Lower lobe of right lung (tissue), 2 donors: ENCODE measurements around the gene XRCC3. TPM values are rescaled to one million over a fixed set of nuclear protein-coding genes. Genes with fewer than 3 reads are reported as not detected.

Experiments used
- ATAC-seq, 2 donors: fragments of 200-7000 bp; cut with Tn5 transposase; one replicate each; pipeline ENCODE4 v1.9.1; 2020 to 2022; ENCODE audit warnings: mild to moderate bottlenecking in 2 of 2, moderate library complexity in 2 of 2
- DNase-seq: peaks from one replicate; pipeline ENCODE4 v3.0.0-alpha.2; 2020
- H3K27ac ChIP-seq: fragments of 200-600 bp; one replicate; pipeline ENCODE4 v1.8.0; 2022
- H3K27me3 ChIP-seq: fragments of 200-600 bp; one replicate; pipeline ENCODE4 v1.8.0; 2022; ENCODE audit warnings: low read depth
- H3K36me3 ChIP-seq: fragments of 200-600 bp; one replicate; pipeline ENCODE4 v1.8.0; 2022; ENCODE audit warnings: mild to moderate bottlenecking
- H3K4me1 ChIP-seq: fragments of 200-600 bp; one replicate; pipeline ENCODE4 v1.8.0; 2022
- H3K4me3 ChIP-seq: fragments of 200-600 bp; one replicate; pipeline ENCODE4 v1.8.0; 2022; ENCODE audit warnings: mild to moderate bottlenecking
- H3K9me3 ChIP-seq: fragments of 200-600 bp; one replicate; pipeline ENCODE4 v1.8.0; 2022
- intact Hi-C: fragments of 100-400 bp; cut with DNase I; formaldehyde crosslinking; loops from one replicate; pipeline ENCODE4 v1.11.0; 2022
- long read RNA-seq: library from polyadenylated mRNA; unstranded; transcript quantifications from one replicate; pipeline ENCODE4 v2.0.0, GENCODE V29; 2021
- total RNA-seq: library from RNA; stranded (reverse); fragmentation: NEBNext Ultra II Directional; extraction: Animal tissue kit (Norgen Biotek cat#: 25700); gene quantifications from one replicate; pipeline ENCODE4 v1.2.1, GENCODE V29; 2021
- TF ChIP-seq, protein P1 (sequence below): fragments of 200-600 bp; IDR thresholded peaks from one replicate; pipeline ENCODE4 v1.8.0; 2022; ENCODE audit warnings: antibody characterized with exemption, mild to moderate bottlenecking
- donor health status: DM: no; HTN: yes; CAD: no; lungs with severe emphysema.

The XRCC3 gene
- 5.0 TPM for total RNA-seq
- long read RNA-seq, partial matches to known transcripts = 3 of 12 reads
- long read RNA-seq, other reads (novel, unspliced or antisense) = 6 of 12 reads

DNA sequence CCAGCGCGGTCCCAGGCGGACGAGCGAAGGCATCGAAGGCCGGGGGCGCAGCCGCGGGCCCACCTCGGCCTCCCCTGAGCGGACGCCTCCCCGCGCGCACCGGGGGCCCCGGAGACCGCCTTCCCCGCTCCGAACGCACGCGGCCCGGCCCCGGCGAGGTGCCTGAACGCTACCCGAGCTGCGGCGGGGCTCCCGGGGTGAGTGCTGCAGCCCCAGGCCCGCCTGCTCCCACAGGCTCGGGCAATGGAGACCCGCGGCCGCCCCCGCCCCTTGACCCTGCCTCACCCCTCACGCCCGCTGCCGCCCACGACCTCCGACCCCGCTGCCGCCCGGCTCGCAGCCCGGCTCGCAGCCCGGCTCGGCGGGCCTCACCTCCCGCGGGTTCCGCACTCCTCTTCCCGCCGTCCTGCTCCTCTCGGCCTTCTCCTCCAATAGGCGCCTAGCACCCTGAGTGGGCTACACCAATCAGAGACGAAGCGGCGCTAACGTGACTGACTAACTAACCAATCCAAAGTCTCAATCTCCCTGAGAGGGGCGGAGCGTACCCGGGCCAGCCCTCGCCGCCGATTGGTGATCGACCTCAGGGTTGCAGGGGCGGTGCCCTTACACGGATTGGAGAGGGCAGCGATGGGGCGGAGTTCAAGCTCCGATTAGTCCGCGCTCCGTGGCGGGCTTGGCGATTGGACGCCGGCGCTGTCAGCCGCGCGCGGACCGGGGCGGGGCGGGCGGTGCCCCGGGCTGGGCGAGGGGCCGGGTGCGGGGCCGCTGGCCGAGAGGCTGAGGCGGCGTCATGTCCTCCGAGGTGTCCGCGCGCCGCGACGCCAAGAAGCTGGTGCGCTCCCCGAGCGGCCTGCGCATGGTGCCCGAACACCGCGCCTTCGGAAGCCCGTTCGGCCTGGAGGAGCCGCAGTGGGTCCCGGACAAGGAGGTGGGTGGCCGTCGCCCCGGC is at the start of gene XRCC3, which contains the start of gene ZFYVE21:
XRCC3 (minus strand) TSS at position 400 of the 949 bp plus-strand sequence. CDS start 4,364 bp downstream, outside the sequence.
ZFYVE21 (plus strand) TSS at position 759 of the 949 bp plus-strand sequence; CDS start at position 791, 32 bp downstream.
- intact Hi-C loops = no loop called here
- no peaks in the 10 kb centered on the region for H3K36me3 ChIP-seq
- ATAC-seq (peak; percentile 97), DNase-seq (peak; percentile 100)
- no peaks in the 10 kb centered on the region for H3K9me3 ChIP-seq
- H3K27me3 ChIP-seq = no peaks in the 10 kb centered on the region
- H3K4me3 ChIP-seq = peak within 1 kb of the TSS; percentile 86
- TF ChIP-seq, protein P1, sequence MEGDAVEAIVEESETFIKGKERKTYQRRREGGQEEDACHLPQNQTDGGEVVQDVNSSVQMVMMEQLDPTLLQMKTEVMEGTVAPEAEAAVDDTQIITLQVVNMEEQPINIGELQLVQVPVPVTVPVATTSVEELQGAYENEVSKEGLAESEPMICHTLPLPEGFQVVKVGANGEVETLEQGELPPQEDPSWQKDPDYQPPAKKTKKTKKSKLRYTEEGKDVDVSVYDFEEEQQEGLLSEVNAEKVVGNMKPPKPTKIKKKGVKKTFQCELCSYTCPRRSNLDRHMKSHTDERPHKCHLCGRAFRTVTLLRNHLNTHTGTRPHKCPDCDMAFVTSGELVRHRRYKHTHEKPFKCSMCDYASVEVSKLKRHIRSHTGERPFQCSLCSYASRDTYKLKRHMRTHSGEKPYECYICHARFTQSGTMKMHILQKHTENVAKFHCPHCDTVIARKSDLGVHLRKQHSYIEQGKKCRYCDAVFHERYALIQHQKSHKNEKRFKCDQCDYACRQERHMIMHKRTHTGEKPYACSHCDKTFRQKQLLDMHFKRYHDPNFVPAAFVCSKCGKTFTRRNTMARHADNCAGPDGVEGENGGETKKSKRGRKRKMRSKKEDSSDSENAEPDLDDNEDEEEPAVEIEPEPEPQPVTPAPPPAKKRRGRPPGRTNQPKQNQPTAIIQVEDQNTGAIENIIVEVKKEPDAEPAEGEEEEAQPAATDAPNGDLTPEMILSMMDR = no peak
- peak within 1 kb of the TSS; percentile 87 for H3K27ac ChIP-seq
- H3K4me1 ChIP-seq = peaks cover 60% of the 10 kb centered on the region

DNA sequence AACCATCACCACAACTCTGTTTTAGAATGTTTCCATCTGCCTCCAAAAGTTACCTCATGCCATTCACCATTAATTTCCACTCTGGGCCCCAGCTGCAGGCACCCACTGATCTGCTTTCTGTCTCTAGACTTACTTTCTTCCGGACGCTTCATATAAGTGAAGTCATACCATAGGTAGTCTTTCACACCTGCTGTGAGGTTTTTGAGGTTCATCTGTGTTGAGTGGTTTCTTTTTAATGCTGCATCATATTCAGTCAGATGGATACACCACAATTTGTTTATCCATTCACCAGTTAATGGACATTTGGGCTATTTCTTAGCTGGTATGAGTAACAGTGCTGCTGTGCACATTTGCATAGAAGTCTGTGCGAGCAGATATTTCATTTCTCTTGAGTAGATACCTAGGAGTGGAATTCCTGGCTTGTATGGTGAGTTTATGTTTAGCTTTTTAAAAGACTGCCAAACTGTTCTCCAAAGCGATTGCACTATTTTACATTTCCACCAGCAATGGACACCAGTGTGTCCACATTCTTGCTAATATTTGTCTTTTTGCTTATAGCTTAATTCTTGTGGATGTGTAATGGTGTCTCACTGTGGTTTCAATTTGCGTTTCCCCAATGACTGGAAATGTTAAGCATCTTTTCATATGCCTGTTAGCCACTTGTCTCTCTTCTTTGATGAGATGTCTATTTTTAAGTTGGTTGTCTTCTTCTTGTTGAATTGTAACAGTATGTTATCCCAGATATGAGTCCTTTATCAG is 48.7 kb upstream of the XRCC3 start:
- Histone ChIP-seq H3K36me3 (peaks cover 16% of the 10 kb centered on the region), H3K9me3 (no peaks in the 10 kb centered on the region), H3K4me1 (no peaks in the 10 kb centered on the region), H3K27me3 (no peaks in the 10 kb centered on the region), H3K4me3 (no peak overlapping the region), H3K27ac (no peak overlapping the region)
- intact Hi-C loops = no loop called here
- TF ChIP-seq, protein P1 = no peak
- ATAC-seq (no peak), DNase-seq (no peak)

DNA sequence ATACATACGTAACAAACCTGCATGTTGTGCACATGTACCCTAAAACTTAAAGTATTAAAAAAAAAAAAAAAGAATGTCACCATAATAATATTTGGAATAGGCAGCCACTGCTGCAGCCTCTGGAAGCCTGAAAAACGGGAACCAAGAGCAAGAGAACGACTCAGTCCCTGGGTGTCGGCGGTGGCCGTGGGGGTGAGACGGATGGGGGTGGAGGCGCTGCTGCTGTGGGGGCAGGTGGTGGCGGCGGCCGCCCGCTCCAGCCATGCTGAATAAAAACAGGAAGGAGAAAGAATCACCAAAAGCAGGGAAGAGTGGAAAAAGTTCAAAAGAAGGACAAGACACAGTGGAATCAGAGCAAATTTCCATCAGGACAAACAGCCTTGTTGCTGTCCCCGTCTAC is 47.3 kb upstream of the XRCC3 start:
- intact Hi-C loops = no loop called here
- Histone ChIP-seq H3K27ac (no peak overlapping the region), H3K9me3 (no peaks in the 10 kb centered on the region), H3K27me3 (no peaks in the 10 kb centered on the region), H3K4me1 (no peaks in the 10 kb centered on the region), H3K4me3 (no peak overlapping the region), H3K36me3 (peaks cover 17% of the 10 kb centered on the region)
- ATAC-seq = no peak
- TF ChIP-seq, protein P1 = no peak
- no peak for DNase-seq

DNA sequence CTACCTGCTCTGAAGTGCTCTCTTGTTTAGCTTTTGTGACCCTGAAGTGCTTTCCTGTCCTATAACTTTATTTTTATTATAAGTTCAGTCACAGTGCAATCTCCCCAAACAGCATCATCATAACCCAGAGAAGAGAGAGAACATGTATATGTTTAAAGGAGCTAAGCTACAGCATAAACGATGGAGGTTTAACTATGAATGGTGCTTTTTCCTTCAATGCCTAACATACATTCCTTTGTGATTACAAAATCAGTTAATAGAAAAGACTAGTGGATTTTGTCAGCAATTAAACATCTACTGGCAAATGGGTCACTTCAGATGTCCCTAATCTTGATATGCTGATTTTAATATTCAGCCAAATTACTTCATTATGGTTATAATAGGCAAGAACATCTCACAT is 46.8 kb upstream of the XRCC3 start:
- intact Hi-C loops = no loop called here
- ATAC-seq (no peak), DNase-seq (no peak)
- Histone ChIP-seq H3K27ac (no peak overlapping the region), H3K36me3 (peaks cover 22% of the 10 kb centered on the region), H3K4me3 (no peak overlapping the region), H3K27me3 (no peaks in the 10 kb centered on the region), H3K9me3 (no peaks in the 10 kb centered on the region), H3K4me1 (no peaks in the 10 kb centered on the region)
- TF ChIP-seq, protein P1 = no peak

DNA sequence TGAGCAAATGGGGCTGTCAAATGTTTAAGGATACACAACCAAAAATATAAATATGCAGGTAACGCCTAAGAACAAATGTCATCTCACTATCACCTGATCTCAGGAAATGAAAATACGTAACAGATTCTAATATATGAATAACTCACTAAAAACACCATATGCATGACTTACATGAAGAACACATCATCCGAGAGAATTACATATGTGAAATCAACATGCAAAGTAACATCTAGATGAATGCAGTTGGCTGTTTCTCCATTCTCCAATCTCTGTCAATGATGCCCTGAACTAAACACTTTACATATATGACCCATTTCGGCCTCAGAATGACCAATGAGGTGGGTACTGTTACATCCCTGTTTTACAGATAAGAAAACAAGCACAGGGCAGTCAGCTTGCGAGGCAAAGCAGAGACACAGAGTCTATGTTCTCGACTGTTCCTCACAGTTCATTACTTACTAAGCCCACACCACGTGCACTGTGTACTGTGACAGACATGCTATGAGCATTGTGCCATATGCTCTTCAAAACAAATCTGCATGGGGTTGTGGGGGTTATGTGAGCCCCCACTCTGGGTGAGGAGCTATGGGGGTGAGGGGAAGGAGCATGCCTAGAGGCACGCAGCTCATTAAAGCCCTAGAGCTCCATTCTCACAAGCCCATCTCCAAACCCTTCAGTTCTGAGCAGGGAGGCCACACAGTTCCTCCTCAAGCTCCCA is 43.0 kb upstream of the XRCC3 start:
- DNase-seq (no peak), ATAC-seq (no peak)
- H3K4me1 ChIP-seq = no peaks in the 10 kb centered on the region
- H3K27me3 ChIP-seq = no peaks in the 10 kb centered on the region
- intact Hi-C loops = no loop called here
- peaks cover 20% of the 10 kb centered on the region for H3K36me3 ChIP-seq
- no peak overlapping the region for H3K27ac ChIP-seq
- no peaks in the 10 kb centered on the region for H3K9me3 ChIP-seq
- H3K4me3 ChIP-seq = no peak overlapping the region
- TF ChIP-seq, protein P1 = no peak
